GM21723 (cell line): ENCODE measurements around the gene B3GNT8.
"Not testable (repeated sequence)": the region's sequence is repeated elsewhere in the genome, so short reads cannot be mapped to it uniquely, and the experiment has no call there.

Experiments
- ATAC-seq: cut with Tn5 transposase; IDR thresholded peaks from one replicate; pipeline ENCODE4 v1.9.1; 2021; ENCODE audit warnings: mild to moderate bottlenecking, moderate library complexity; ENCODE audit not compliant: unreplicated experiment

Gene B3GNT8

GRCh38 chr19:41426952-41427646, at the start of gene B3GNT8:
Gene B3GNT8, minus strand, starts transcription at chr19:41427374. Its CDS starts 596 bp downstream, at chr19:41426778.
- no peak for ATAC-seq

GRCh38 chr19:41476583-41476982, 49.4 kb upstream of the B3GNT8 start:
- no peak for ATAC-seq

GRCh38 chr19:41463257-41464256, 36.4 kb upstream of the B3GNT8 start:
- ATAC-seq, result not testable (repeated sequence)

- ATAC-seq, result no peak
These were observed 35.3 kb upstream of the B3GNT8 start for GRCh38 chr19:41462497-41462896.

- ATAC-seq, result peak; percentile 59
These were observed 30.1 kb upstream of the B3GNT8 start for GRCh38 chr19:41457241-41457640.

GRCh38 chr19:41456342-41456918, 29.3 kb upstream of the B3GNT8 start:
- no peak for ATAC-seq

- no peak for ATAC-seq
These were observed 28.8 kb upstream of the B3GNT8 start for GRCh38 chr19:41455936-41456335.

- no peak for ATAC-seq
These were observed 25.6 kb upstream of the B3GNT8 start for GRCh38 chr19:41452584-41453275.

- no peak for ATAC-seq
These were observed 22.6 kb upstream of the B3GNT8 start for GRCh38 chr19:41449865-41450178.

GRCh38 chr19:41449079-41449864, 22.1 kb upstream of the B3GNT8 start:
- no peak for ATAC-seq

- no peak for ATAC-seq
These were observed 20.7 kb upstream of the B3GNT8 start for GRCh38 chr19:41447732-41448332.

GRCh38 chr19:41445575-41445974, 18.4 kb upstream of the B3GNT8 start:
- no peak for ATAC-seq

GRCh38 chr19:41443813-41444455, 16.8 kb upstream of the B3GNT8 start:
- ATAC-seq, result no peak

GRCh38 chr19:41442473-41443355, 15.5 kb upstream of the B3GNT8 start, which contains the start of gene ERICH4:
Gene ERICH4, plus strand, starts transcription at chr19:41443156. Its CDS starts 14 bp downstream, at chr19:41443170.
- no peak for ATAC-seq

- no peak for ATAC-seq
These were observed 14.3 kb upstream of the B3GNT8 start for GRCh38 chr19:41441321-41441945.

GRCh38 chr19:41439441-41440222, 12.5 kb upstream of the B3GNT8 start, which contains the start of gene DMAC2:
Gene DMAC2, minus strand, starts transcription at chr19:41439912. Its CDS starts 13 bp downstream, at chr19:41439899.
- peak; percentile 92 for ATAC-seq
